Erythroblast (primary cell): ENCODE results near the gene DNAH11.

Experiments used
- GATA1 ChIP-seq: IDR thresholded peaks from 2 replicates; pipeline ENCODE4 v1.6.1; 2011; ENCODE audit warnings: low read depth, mild to moderate bottlenecking, control low read depth, low read length, moderate library complexity
- POLR2A ChIP-seq: IDR thresholded peaks from 2 replicates; pipeline ENCODE4 v1.6.1; 2011; ENCODE audit warnings: mild to moderate bottlenecking, low read length

GRCh38 chr7:21923658-21924057, 380.8 kb downstream of the DNAH11 start:
- no peak for TF ChIP-seq POLR2A
- no peak for TF ChIP-seq GATA1
